ENCODE data around the gene LBH. TPM values are rescaled to one million over a fixed set of nuclear protein-coding genes. Genes with fewer than 3 reads are reported as not detected.

The LBH gene
- total and polyA plus RNA-seq, 2 donors (not counting 3 experiments of a cell fraction or from before 2014, with no cell fraction given) = 5.3 to 5.5 TPM

GRCh38 chr2:30216157-30216556 is 15.2 kb upstream of the LBH start:
- TF ChIP-seq POLR2A (IDR thresholded peaks at IDR 0.05; ENCODE audit: low read depth, low read length) (no peak), GATA2 (IDR thresholded peaks at IDR 0.05; ENCODE audit: insufficient read depth, insufficient read length, low read depth, low read length) (no peak), FOS (IDR thresholded peaks at IDR 0.05; ENCODE audit: borderline replicate concordance, insufficient read depth, low read length) (no peak), JUN (IDR thresholded peaks at IDR 0.05; ENCODE audit: borderline replicate concordance, insufficient read depth, insufficient read length, low read depth) (no peak), MYC (IDR thresholded peaks at IDR 0.05; ENCODE audit: low read depth, low read length) (no peak), POLR2AphosphoS5 (IDR thresholded peaks at IDR 0.05; ENCODE audit: insufficient read depth, low read depth, low read length) (no peak), EZH2 (IDR thresholded peaks at IDR 0.05; ENCODE audit: borderline replicate concordance, low read depth, low read length, severe bottlenecking) (no peak), MAX (IDR thresholded peaks at IDR 0.05; ENCODE audit: insufficient read depth, insufficient read length) (no peak), CTCF (IDR thresholded peaks at IDR 0.05; ENCODE audit: extremely low read depth in 1 of 2, insufficient read depth in 1 of 2, low read depth in 1 of 2, low read length in 2 of 2) (no peak)
- H3K27me3 ChIP-seq (ENCODE audit: control insufficient read depth in 2 of 2, insufficient read depth in 2 of 2, low read length in 2 of 2) = peaks cover 0 to 6% of the 10 kb centered on the region in 2 experiments
- no peak for FAIRE-seq
- no peaks in the 10 kb centered on the region for H3K4me1 ChIP-seq (ENCODE audit: control insufficient read depth, extremely low read depth, insufficient read depth, low read length)
- no peak overlapping the region for H2AFZ ChIP-seq (ENCODE audit: low read depth, low read length)
- no peaks in the 10 kb centered on the region for H3K79me2 ChIP-seq (ENCODE audit: control insufficient read depth, insufficient read depth, low read length)
- H4K20me1 ChIP-seq (replicated peaks; ENCODE audit: control insufficient read depth, extremely low read depth, insufficient read depth, low read length) = no peaks in the 10 kb centered on the region
- DNase-seq (ENCODE audit: low read depth, low spot score) = no peak
- dilution Hi-C loops (cut with MboI; ENCODE audit: extremely low pct_ligation_motif_present, low sequenced_read_pairs) = no loop called here
- H3K9me1 ChIP-seq (replicated peaks; ENCODE audit: control insufficient read depth, extremely low read depth, insufficient read depth, low read length) = no peaks in the 10 kb centered on the region
- no peaks in the 10 kb centered on the region for H3K36me3 ChIP-seq (ENCODE audit: control insufficient read depth in 2 of 2, extremely low read depth in 1 of 2, insufficient read depth in 2 of 2, low read length in 2 of 2)
- H3K4me2 ChIP-seq (ENCODE audit: insufficient read depth, low read length) = no peak overlapping the region
- ChIA-PET POLR2A (no interaction called here), CTCF (interaction anchor here (0.9 kb wide), 1 partner anchor 496 kb away, joined by 3 read pairs; no protein-coding TSS in a partner anchor)
- BruUV-seq (replicated peaks) = no TSS peak
- no peaks in the 10 kb centered on the region for H3K9me3 ChIP-seq (replicated peaks; ENCODE audit: control insufficient read depth, insufficient read depth, low read length)
- H3K9ac ChIP-seq (replicated peaks; ENCODE audit: extremely low read depth, insufficient read depth, low read length) = no peak overlapping the region
- H3K4me3 ChIP-seq (replicated peaks in 1 of 3; ENCODE audit: insufficient read depth in 1 of 3, low read depth in 1 of 3, low read length in 3 of 3) = no peak overlapping the region
- H3K27ac ChIP-seq (ENCODE audit: insufficient read depth, low read depth, low read length) = no peak overlapping the region
- intact Hi-C loops (cut with micrococcal nuclease) = no loop called here

Measured in endothelial cell of umbilical vein (primary cell).